A673 (cell line): ENCODE data around the gene SLC44A1.

Experiments used
- EZH2 ChIP-seq: fragments of 200-600 bp; sonication (generic); IDR thresholded peaks from 2 replicates; pipeline ENCODE4 v1.6.1; 2017; ENCODE audit warnings: borderline replicate concordance, low read depth, mild to moderate bottlenecking, mixed read lengths, antibody characterized with exemption, low read length; ENCODE audit not compliant: poor library complexity, severe bottlenecking
- TF ChIP-seq, protein P1 (sequence below): fragments of 300-800, 200-600 bp; sonication (generic); conservative IDR thresholded peaks from 2 replicates; pipeline ENCODE4 v1.5.1; 2017; ENCODE audit warnings: low read depth, mild to moderate bottlenecking, antibody characterized with exemption, low read length, moderate library complexity, mixed read lengths

DNA sequence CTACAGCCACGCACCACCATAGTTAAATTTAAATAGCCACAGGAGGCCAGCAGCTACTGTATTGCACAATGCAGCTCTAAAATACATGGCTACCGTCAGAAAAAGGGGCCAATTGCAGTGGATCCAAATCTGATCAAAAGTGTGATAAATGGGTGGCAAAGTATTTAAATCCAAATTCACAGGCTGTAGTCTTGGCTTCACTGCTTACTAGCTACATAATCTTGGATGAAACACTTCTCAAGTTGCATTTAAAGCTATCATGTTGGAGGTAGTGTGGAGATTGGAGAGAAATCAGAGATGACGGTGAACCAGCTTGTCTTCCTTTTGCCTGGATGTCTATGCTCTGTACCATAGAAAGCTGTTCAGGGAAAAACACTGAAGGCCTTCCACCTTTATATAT lies 24.0 kb upstream of the SLC44A1 start:
- TF ChIP-seq, protein P1, sequence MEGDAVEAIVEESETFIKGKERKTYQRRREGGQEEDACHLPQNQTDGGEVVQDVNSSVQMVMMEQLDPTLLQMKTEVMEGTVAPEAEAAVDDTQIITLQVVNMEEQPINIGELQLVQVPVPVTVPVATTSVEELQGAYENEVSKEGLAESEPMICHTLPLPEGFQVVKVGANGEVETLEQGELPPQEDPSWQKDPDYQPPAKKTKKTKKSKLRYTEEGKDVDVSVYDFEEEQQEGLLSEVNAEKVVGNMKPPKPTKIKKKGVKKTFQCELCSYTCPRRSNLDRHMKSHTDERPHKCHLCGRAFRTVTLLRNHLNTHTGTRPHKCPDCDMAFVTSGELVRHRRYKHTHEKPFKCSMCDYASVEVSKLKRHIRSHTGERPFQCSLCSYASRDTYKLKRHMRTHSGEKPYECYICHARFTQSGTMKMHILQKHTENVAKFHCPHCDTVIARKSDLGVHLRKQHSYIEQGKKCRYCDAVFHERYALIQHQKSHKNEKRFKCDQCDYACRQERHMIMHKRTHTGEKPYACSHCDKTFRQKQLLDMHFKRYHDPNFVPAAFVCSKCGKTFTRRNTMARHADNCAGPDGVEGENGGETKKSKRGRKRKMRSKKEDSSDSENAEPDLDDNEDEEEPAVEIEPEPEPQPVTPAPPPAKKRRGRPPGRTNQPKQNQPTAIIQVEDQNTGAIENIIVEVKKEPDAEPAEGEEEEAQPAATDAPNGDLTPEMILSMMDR = no peak
- TF ChIP-seq EZH2 = no peak
